HEK293 (cell line): Measurements from ENCODE around the gene VSTM4.

Experiments used
- CTCF ChIA-PET: fragments of 350-600 bp; formaldehyde crosslinking; extraction: SDS; loops from one replicate; lab custom pipeline; 2021; ENCODE audit warnings: antibody characterized with exemption; lab: Yijun Ruan, JAX
- POLR2A ChIA-PET: fragments of 300-600 bp; formaldehyde crosslinking; extraction: SDS; loops from one replicate; lab custom pipeline; 2020; ENCODE audit warnings: antibody characterized with exemption, inconsistent platforms; lab: Yijun Ruan, JAX
- H3K27ac ChIP-seq: fragments of 200-500 bp; sonication (Bioruptor generic); 2 replicates; pipeline ENCODE4 v1.5.1; 2014; ENCODE audit warnings: low read depth, low read length, control low read depth, inconsistent platforms; ENCODE audit errors: extremely low read depth
- H3K36me3 ChIP-seq, 2 experiments: fragments of 200-500 bp in 1 of 2; sonication (Bioruptor generic) in 1 of 2; 1 replicate in 1 of 2; 2 replicates in 1 of 2; pipeline ENCODE4 v1.5.1; 2014 to 2017; ENCODE audit warnings: inconsistent platforms in 2 of 2, low read length in 2 of 2; ENCODE audit not compliant: control insufficient read depth in 2 of 2, insufficient read depth in 1 of 2
- H3K4me1 ChIP-seq: fragments of 200-500 bp; sonication (Bioruptor generic); 2 replicates; pipeline ENCODE4 v1.5.1; 2014; ENCODE audit warnings: mild to moderate bottlenecking, low read length, inconsistent platforms; ENCODE audit not compliant: control insufficient read depth, insufficient read depth
- H3K4me3 ChIP-seq: 2 replicates; pipeline ENCODE4 v1.5.1; 2011; ENCODE audit warnings: low read depth, mild to moderate bottlenecking, control low read depth, low read length, moderate library complexity
- H3K9me3 ChIP-seq: fragments of 200-500 bp; sonication (Bioruptor generic); 2 replicates; pipeline ENCODE4 v1.5.1; 2014; ENCODE audit warnings: low read depth, low read length, inconsistent platforms; ENCODE audit not compliant: control insufficient read depth, insufficient read depth
- AEBP2 ChIP-seq: fragments of 450-650 bp; formaldehyde crosslinking; IDR thresholded peaks from 2 replicates; pipeline ENCODE4 v1.5.1; 2016; ENCODE audit warnings: missing biosample characterization, missing genetic modification characterization, borderline replicate concordance
- ELK4 ChIP-seq: IDR thresholded peaks from 2 replicates; pipeline ENCODE4 v1.6.1; 2011; ENCODE audit warnings: mild to moderate bottlenecking, low read depth, low read length, borderline replicate concordance
- KLF10 ChIP-seq: fragments of 450-650 bp; IDR thresholded peaks from 2 replicates; pipeline ENCODE4 v1.5.1; 2018; ENCODE audit warnings: missing biosample characterization, mild to moderate bottlenecking, missing genetic modification characterization
- KLF7 ChIP-seq: fragments of 450-650 bp; formaldehyde crosslinking; IDR thresholded peaks from 2 replicates; pipeline ENCODE4 v1.5.1; 2016; ENCODE audit warnings: missing biosample characterization, missing genetic modification characterization, borderline replicate concordance
- PATZ1 ChIP-seq: fragments of 450-650 bp; formaldehyde crosslinking; IDR thresholded peaks from 2 replicates; pipeline ENCODE4 v1.5.1; 2016; ENCODE audit warnings: missing biosample characterization, missing genetic modification characterization
- PRDM1 ChIP-seq: fragments of 450-650 bp; formaldehyde crosslinking; IDR thresholded peaks from 2 replicates; pipeline ENCODE4; 2016; ENCODE audit warnings: missing biosample characterization, missing genetic modification characterization
- SCRT1 ChIP-seq: fragments of 450-650 bp; formaldehyde crosslinking; IDR thresholded peaks from 2 replicates; pipeline ENCODE4 v1.5.1; 2016; ENCODE audit warnings: missing biosample characterization, missing genetic modification characterization, borderline replicate concordance
- TCF7L2 ChIP-seq: IDR thresholded peaks from 2 replicates; pipeline ENCODE4 v1.6.1; 2011; ENCODE audit warnings: low read depth, mild to moderate bottlenecking, inconsistent platforms, low read length, moderate library complexity, borderline replicate concordance
- ZBTB44 ChIP-seq: fragments of 450-650 bp; IDR thresholded peaks from 2 replicates; pipeline ENCODE4 v1.5.1; 2018; ENCODE audit warnings: missing biosample characterization, mild to moderate bottlenecking, missing genetic modification characterization
- ZBTB48 ChIP-seq: fragments of 450-650 bp; formaldehyde crosslinking; IDR thresholded peaks from 2 replicates; pipeline ENCODE4 v1.5.1; 2016; ENCODE audit warnings: missing biosample characterization, missing genetic modification characterization
- ZNF155 ChIP-seq: fragments of 450-650 bp; formaldehyde crosslinking; IDR thresholded peaks from 2 replicates; pipeline ENCODE4 v1.5.1; 2016; ENCODE audit warnings: missing biosample characterization, missing genetic modification characterization
- ZNF184 ChIP-seq: fragments of 450-650 bp; IDR thresholded peaks from 2 replicates; pipeline ENCODE4 v1.5.1; 2018; ENCODE audit warnings: missing biosample characterization, mild to moderate bottlenecking, missing genetic modification characterization
- ZNF223 ChIP-seq: fragments of 450-650 bp; formaldehyde crosslinking; IDR thresholded peaks from 2 replicates; pipeline ENCODE4 v1.5.1; 2016; ENCODE audit warnings: missing biosample characterization, missing genetic modification characterization
- ZNF239 ChIP-seq: fragments of 450-650 bp; formaldehyde crosslinking; IDR thresholded peaks from 2 replicates; pipeline ENCODE4 v1.5.1; 2016; ENCODE audit warnings: missing biosample characterization, missing genetic modification characterization
- ZNF398 ChIP-seq: fragments of 450-650 bp; formaldehyde crosslinking; IDR thresholded peaks from 2 replicates; pipeline ENCODE4 v1.5.1; 2017; ENCODE audit warnings: missing biosample characterization, missing genetic modification characterization
- ZNF449 ChIP-seq: fragments of 450-650 bp; formaldehyde crosslinking; IDR thresholded peaks from 2 replicates; pipeline ENCODE4 v1.5.1; 2017; ENCODE audit warnings: missing biosample characterization, mild to moderate bottlenecking, missing genetic modification characterization, moderate library complexity
- ZNF629 ChIP-seq: fragments of 450-650 bp; formaldehyde crosslinking; IDR thresholded peaks from 2 replicates; pipeline ENCODE4 v1.5.1; 2017; ENCODE audit warnings: missing biosample characterization, missing genetic modification characterization
- ZNF76 ChIP-seq: fragments of 450-650 bp; formaldehyde crosslinking; IDR thresholded peaks from 2 replicates; pipeline ENCODE4; 2016; ENCODE audit warnings: low read depth, missing biosample characterization, missing genetic modification characterization, borderline replicate concordance
- ZNF785 ChIP-seq: fragments of 450-650 bp; formaldehyde crosslinking; IDR thresholded peaks from 2 replicates; pipeline ENCODE4 v1.5.1; 2016; ENCODE audit warnings: missing biosample characterization, missing genetic modification characterization
- ZSCAN23 ChIP-seq: fragments of 450-650 bp; formaldehyde crosslinking; IDR thresholded peaks from 2 replicates; pipeline ENCODE4 v1.5.1; 2016; ENCODE audit warnings: missing biosample characterization, missing genetic modification characterization

VSTM4 gene

GRCh38 chr10:49141541-49142332 lies 26.4 kb upstream of the VSTM4 start:
- Histone ChIP-seq H3K4me1 (no peaks in the 10 kb centered on the region), H3K9me3 (no peaks in the 10 kb centered on the region), H3K4me3 (no peak overlapping the region), H3K36me3 (no peaks in the 10 kb centered on the region), H3K27ac (no peak overlapping the region)
- POLR2A ChIA-PET: no interaction called here
- CTCF ChIA-PET: no interaction called here
- TF ChIP-seq ZNF785 (tag by site-specific recombination) (no peak), ZNF629 (tag by site-specific recombination) (no peak), ZNF223 (tag by site-specific recombination) (no peak), SCRT1 (tag by site-specific recombination) (no peak), ZNF184 (no peak), ZNF239 (tag by site-specific recombination) (no peak), ZNF155 (no peak), KLF7 (tag by site-specific recombination) (no peak), ZBTB48 (no peak), PATZ1 (tag by site-specific recombination) (no peak), KLF10 (tag by site-specific recombination) (no peak), TCF7L2 (no peak), ZNF398 (no peak), ZSCAN23 (tag by site-specific recombination) (no peak), AEBP2 (tag by site-specific recombination) (no peak), ZBTB44 (tag by site-specific recombination) (no peak), PRDM1 (no peak), ZNF449 (no peak), ZNF76 (tag by site-specific recombination) (no peak), ELK4 (no peak)
